LNCAP (cell line): ENCODE results near the gene SLC9A1.

Experiments used
- TF ChIP-seq, protein P1 (sequence below): fragments of 450-650 bp; IDR thresholded peaks from 2 replicates; pipeline ENCODE4 v1.5.1; 2017; ENCODE audit warnings: mild to moderate bottlenecking

Gene SLC9A1

GRCh38 chr1:27176954-27177353 is 22.0 kb upstream of the SLC9A1 start:
- TF ChIP-seq, protein P1, sequence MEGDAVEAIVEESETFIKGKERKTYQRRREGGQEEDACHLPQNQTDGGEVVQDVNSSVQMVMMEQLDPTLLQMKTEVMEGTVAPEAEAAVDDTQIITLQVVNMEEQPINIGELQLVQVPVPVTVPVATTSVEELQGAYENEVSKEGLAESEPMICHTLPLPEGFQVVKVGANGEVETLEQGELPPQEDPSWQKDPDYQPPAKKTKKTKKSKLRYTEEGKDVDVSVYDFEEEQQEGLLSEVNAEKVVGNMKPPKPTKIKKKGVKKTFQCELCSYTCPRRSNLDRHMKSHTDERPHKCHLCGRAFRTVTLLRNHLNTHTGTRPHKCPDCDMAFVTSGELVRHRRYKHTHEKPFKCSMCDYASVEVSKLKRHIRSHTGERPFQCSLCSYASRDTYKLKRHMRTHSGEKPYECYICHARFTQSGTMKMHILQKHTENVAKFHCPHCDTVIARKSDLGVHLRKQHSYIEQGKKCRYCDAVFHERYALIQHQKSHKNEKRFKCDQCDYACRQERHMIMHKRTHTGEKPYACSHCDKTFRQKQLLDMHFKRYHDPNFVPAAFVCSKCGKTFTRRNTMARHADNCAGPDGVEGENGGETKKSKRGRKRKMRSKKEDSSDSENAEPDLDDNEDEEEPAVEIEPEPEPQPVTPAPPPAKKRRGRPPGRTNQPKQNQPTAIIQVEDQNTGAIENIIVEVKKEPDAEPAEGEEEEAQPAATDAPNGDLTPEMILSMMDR, result no peak

GRCh38 chr1:27176323-27176722 is 21.4 kb upstream of the SLC9A1 start:
- TF ChIP-seq, protein P1, result no peak

GRCh38 chr1:27166929-27167328 is 12.0 kb upstream of the SLC9A1 start:
- TF ChIP-seq, protein P1, result no peak

DNA sequence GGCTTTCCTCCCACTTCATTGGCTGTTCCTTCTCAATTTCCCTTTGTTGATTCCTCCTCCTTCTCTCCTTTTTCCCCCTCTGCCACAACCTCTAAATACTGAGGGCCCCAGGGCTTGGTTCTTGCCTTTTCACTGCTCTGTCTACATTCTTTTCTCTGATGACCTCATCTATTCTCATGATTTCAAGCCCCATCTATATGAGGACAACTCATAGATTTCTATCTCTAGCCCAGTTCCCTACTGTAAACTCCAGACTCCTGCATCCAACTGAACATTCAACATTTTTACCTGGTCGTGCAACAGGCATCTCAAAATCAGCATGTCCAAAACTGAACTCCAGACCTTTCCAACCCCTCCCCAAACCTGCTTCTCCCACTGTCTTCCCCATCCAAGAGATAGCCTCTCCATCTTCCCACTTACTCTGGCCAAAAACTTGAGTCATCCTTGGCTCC is 11.5 kb upstream of the SLC9A1 start:
- TF ChIP-seq, protein P1, result no peak

DNA sequence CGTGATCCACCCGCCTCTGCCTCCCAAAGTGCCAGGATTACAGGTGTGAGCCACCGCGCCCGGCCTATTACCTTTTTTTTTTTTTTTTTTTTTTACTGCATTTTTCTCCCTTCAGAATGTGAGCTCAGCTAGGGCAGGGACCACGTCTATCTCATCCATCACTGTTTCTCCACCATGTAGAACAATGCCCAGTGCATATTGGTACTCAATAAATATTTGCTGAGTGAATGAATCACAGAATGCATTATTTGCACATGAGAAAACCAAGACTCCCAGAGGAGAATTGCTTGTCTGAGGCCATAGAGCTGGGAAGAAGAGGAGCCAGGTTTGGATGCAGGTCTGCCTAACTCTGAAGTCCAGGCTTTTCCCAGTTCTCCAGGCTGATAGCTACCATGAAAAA is 8.2 kb upstream of the SLC9A1 start:
- TF ChIP-seq, protein P1, result no peak

DNA sequence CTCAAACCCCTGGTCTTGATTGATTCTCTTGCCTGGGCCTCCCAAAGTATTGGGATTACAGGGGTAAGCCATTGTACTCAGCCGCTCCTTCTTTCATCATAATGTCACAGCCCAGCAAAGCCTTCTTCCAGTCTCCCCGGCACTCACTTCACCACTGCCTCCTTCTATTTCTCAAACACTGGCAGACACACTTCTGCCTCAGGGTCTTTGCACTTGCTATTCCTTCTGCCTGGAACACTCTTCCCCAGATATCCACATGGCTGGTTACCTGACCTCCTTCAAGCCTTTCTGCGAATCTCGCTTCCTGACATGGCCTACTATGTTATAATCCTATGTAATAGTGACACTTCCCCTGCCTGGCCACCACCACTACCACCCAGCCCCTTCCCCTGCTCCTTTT is 7.2 kb upstream of the SLC9A1 start:
- TF ChIP-seq, protein P1, result no peak

GRCh38 chr1:27161594-27161993 is 6.7 kb upstream of the SLC9A1 start:
- TF ChIP-seq, protein P1, result no peak

GRCh38 chr1:27157194-27157593 is 2.3 kb upstream of the SLC9A1 start:
- TF ChIP-seq, protein P1, result no peak
